K562 (cell line): ENCODE measurements around the gene CENPI. TPM values are rescaled to one million over a fixed set of nuclear protein-coding genes. Genes with fewer than 3 reads are reported as not detected.
A peak's percentile ranks its signal among the peaks of the same experiment; 100 is the strongest.

Experiments
- BCL6 ChIP-seq: fragments of 250-450 bp; sonication (Bioruptor Pico); IDR thresholded peaks from 2 replicates; pipeline ENCODE4 v1.4.0; 2020
- CBFA2T2 ChIP-seq: fragments of 450-650 bp; conservative IDR thresholded peaks from 2 replicates; pipeline ENCODE4 v1.6.1; 2017; ENCODE audit warnings: mild to moderate bottlenecking
- EP400 ChIP-seq: fragments of 450-650 bp; IDR thresholded peaks from 2 replicates; pipeline ENCODE4 v1.6.1; 2017; ENCODE audit warnings: antibody characterized with exemption, mild to moderate bottlenecking, moderate library complexity
- ETV1 ChIP-seq: fragments of 450-650 bp; conservative IDR thresholded peaks from 2 replicates; pipeline ENCODE4 v1.6.1; 2016; ENCODE audit warnings: missing genetic modification characterization, control low read depth, low read depth, missing compliant biosample characterization
- FUS ChIP-seq: fragments of 200-400 bp; formaldehyde crosslinking; optimal IDR thresholded peaks from 2 replicates; pipeline ENCODE3; 2017; ENCODE audit warnings: low read depth, low read length
- LARP7 ChIP-seq: fragments of 450-650 bp; IDR thresholded peaks from 2 replicates; pipeline ENCODE4 v1.6.1; 2016
- MAZ ChIP-seq, 2 experiments: fragments of 450-650 bp in 1 of 2; sonication (generic) in 1 of 2; formaldehyde crosslinking; IDR thresholded peaks in 1 of 2; conservative IDR thresholded peaks in 1 of 2; 2 replicates each; pipeline versions ENCODE4 v1.4.0 to v1.5.0; 2020; ENCODE audit warnings: mild to moderate bottlenecking in 1 of 2, missing genetic modification reagents in 1 of 2
- MBD2 ChIP-seq: sonication (generic); IDR thresholded peaks from 2 replicates; pipeline ENCODE4 v1.6.1; 2016; ENCODE audit warnings: low read depth, borderline replicate concordance
- NCOA6 ChIP-seq: fragments of 450-650 bp; IDR thresholded peaks from 2 replicates; pipeline ENCODE4 v1.6.1; 2017; ENCODE audit warnings: mild to moderate bottlenecking
- PHF20 ChIP-seq: fragments of 450-650 bp; IDR thresholded peaks from 2 replicates; pipeline ENCODE4 v1.6.1; 2018; ENCODE audit not compliant: partially characterized antibody
- PHF8 ChIP-seq: fragments of 200-600 bp; sonication (generic); IDR thresholded peaks from 2 replicates; pipeline ENCODE4 v1.6.1; 2012; ENCODE audit warnings: mixed run types, mild to moderate bottlenecking, inconsistent platforms, low read length, moderate library complexity, borderline replicate concordance
- POLR2A ChIP-seq: fragments of 450-650 bp; conservative IDR thresholded peaks from 2 replicates; pipeline ENCODE4 v1.6.1; 2016
- RB1 ChIP-seq: fragments of 450-650 bp; IDR thresholded peaks from 2 replicates; pipeline ENCODE4 v1.6.1; 2017; ENCODE audit warnings: low read depth, mild to moderate bottlenecking
- RBM15 ChIP-seq: fragments of 200-400 bp; formaldehyde crosslinking; IDR thresholded peaks from 2 replicates; pipeline ENCODE4 v1.6.1; 2018; ENCODE audit warnings: mild to moderate bottlenecking, low read length, moderate library complexity; ENCODE audit not compliant: insufficient read depth
- RBM22 ChIP-seq: fragments of 200-400 bp; formaldehyde crosslinking; IDR thresholded peaks from 2 replicates; pipeline ENCODE4 v1.6.1; 2018; ENCODE audit warnings: low read length, low read depth; ENCODE audit not compliant: poor library complexity, severe bottlenecking
- SIN3A ChIP-seq, 2 experiments: fragments of 150-350 bp in 1 of 2; IDR thresholded peaks; 2 replicates each; pipeline ENCODE4 v1.6.1; 2011 to 2016; ENCODE audit warnings: borderline replicate concordance in 2 of 2, low read depth in 2 of 2, low read length in 2 of 2, mild to moderate bottlenecking in 2 of 2, moderate library complexity in 2 of 2; ENCODE audit not compliant: control insufficient read depth in 1 of 2
- SNRNP70 ChIP-seq: fragments of 200-400 bp; formaldehyde crosslinking; optimal IDR thresholded peaks from 2 replicates; pipeline ENCODE3; 2017; ENCODE audit warnings: low read depth, low read length
- TAF1 ChIP-seq: IDR thresholded peaks from 2 replicates; pipeline ENCODE4 v1.6.1; 2011; ENCODE audit warnings: mild to moderate bottlenecking, low read length, moderate library complexity; ENCODE audit not compliant: insufficient read depth, control insufficient read depth, severe bottlenecking; ENCODE audit errors: extremely low read depth
- TAF7 ChIP-seq: fragments of 450-650 bp; IDR thresholded peaks from 2 replicates; pipeline ENCODE4 v1.6.1; 2016; ENCODE audit warnings: missing genetic modification characterization, missing compliant biosample characterization
- TARDBP ChIP-seq: fragments of 450-650 bp; IDR thresholded peaks from 2 replicates; pipeline ENCODE4 v1.6.1; 2016
- WHSC1 ChIP-seq: IDR thresholded peaks from one replicate; pipeline ENCODE4 v1.6.1; 2012; ENCODE audit warnings: low read length, control low read depth, inconsistent platforms
- YBX1 ChIP-seq: fragments of 450-650 bp; IDR thresholded peaks from 2 replicates; pipeline ENCODE4 v1.7.1; 2016; ENCODE audit warnings: mild to moderate bottlenecking
- ZNF561 ChIP-seq: fragments of 450-650 bp; formaldehyde crosslinking; conservative IDR thresholded peaks from 2 replicates; pipeline ENCODE4 v1.4.0; 2020; ENCODE audit warnings: mild to moderate bottlenecking, moderate library complexity
- polyA plus RNA-seq, 8 experiments: library from polyadenylated mRNA; depleted of rRNA in 4 of 8; stranded (reverse) in 5 of 8; unstranded in 3 of 8; fragments of >200 nt; fragmentation: Nextera tagmentation in 2 of 8; fragmentation: Illumina TruSeq in 1 of 8; extraction: Ambion mirVana in 2 of 8; extraction: Trizol in 1 of 8; gene quantifications; 2 replicates each; pipeline versions ENCODE4 v1.2.1 to v1.2.3, GENCODE V29; 2011 to 2014; ENCODE audit warnings: inconsistent platforms in 1 of 8, missing spikeins in 1 of 8
- total RNA-seq, 7 experiments: library from RNA; depleted of rRNA in 6 of 7; stranded (reverse); fragments of >200 nt in 6 of 7; fragmentation: Illumina TruSeq in 2 of 7; extraction: Trizol in 2 of 7; gene quantifications; 2 replicates each; pipeline versions ENCODE4 v1.2.1 to v1.2.3, GENCODE V29; 2011 to 2021; ENCODE audit warnings: low replicate concordance in 1 of 7
- TF ChIP-seq, protein P1 (sequence below): fragments of 250-450 bp; sonication (Bioruptor Pico); IDR thresholded peaks from 2 replicates; pipeline ENCODE4 v1.5.0; 2021
- TF ChIP-seq, protein P2 (sequence below): fragments of 250-450 bp; sonication (Bioruptor Pico); IDR thresholded peaks from 2 replicates; pipeline ENCODE4 v1.5.0; 2021; ENCODE audit warnings: mild to moderate bottlenecking, borderline replicate concordance
- TF ChIP-seq, protein P3 (sequence below): sonication (generic); formaldehyde crosslinking; IDR thresholded peaks from 2 replicates; pipeline ENCODE4 v1.8.0; 2022; ENCODE audit warnings: missing genetic modification reagents, mild to moderate bottlenecking, moderate library complexity, borderline replicate concordance

Gene CENPI
- total and polyA plus RNA-seq, 9 of the 15 experiments (the other 6 are each of a cell fraction or from before 2014, with no cell fraction given), result 6.6 to 23.5 (median 14.9) TPM

- TF ChIP-seq ZNF561 (CRISPR knock-in tag), result no peak
- TF ChIP-seq LARP7, result no peak
- TF ChIP-seq CBFA2T2, result no peak
- TF ChIP-seq SNRNP70, result no peak
- TF ChIP-seq MAZ (CRISPR knock-in tag; conservative IDR thresholded peaks at IDR 0.05 in 1 of 2, IDR thresholded peaks at IDR 0.05 in 1 of 2), result no peak
- TF ChIP-seq EP400, result peak; percentile 66
- peak; percentile 86 for TF ChIP-seq RB1
- TF ChIP-seq PHF8, result peak; percentile 70; the same call in 1 of the 2 replicates
- TF ChIP-seq TAF1, result peak; percentile 69
- no peak for TF ChIP-seq WHSC1
- TF ChIP-seq POLR2A, result peak; percentile 74
- TF ChIP-seq RBM15, result no peak
- TF ChIP-seq FUS, result no peak
- TF ChIP-seq BCL6 (CRISPR knock-in tag), result no peak
- TF ChIP-seq YBX1, result no peak
- no peak for TF ChIP-seq TAF7
- TF ChIP-seq, protein P1, sequence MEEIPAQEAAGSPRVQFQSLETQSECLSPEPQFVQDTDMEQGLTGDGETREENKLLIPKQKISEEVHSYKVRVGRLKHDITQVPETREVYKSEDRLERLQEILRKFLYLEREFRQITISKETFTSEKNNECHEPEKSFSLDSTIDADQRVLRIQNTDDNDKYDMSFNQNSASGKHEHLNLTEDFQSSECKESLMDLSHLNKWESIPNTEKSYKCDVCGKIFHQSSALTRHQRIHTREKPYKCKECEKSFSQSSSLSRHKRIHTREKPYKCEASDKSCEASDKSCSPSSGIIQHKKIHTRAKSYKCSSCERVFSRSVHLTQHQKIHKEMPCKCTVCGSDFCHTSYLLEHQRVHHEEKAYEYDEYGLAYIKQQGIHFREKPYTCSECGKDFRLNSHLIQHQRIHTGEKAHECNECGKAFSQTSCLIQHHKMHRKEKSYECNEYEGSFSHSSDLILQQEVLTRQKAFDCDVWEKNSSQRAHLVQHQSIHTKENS (CRISPR knock-in tag), result no peak
- TF ChIP-seq, protein P2, sequence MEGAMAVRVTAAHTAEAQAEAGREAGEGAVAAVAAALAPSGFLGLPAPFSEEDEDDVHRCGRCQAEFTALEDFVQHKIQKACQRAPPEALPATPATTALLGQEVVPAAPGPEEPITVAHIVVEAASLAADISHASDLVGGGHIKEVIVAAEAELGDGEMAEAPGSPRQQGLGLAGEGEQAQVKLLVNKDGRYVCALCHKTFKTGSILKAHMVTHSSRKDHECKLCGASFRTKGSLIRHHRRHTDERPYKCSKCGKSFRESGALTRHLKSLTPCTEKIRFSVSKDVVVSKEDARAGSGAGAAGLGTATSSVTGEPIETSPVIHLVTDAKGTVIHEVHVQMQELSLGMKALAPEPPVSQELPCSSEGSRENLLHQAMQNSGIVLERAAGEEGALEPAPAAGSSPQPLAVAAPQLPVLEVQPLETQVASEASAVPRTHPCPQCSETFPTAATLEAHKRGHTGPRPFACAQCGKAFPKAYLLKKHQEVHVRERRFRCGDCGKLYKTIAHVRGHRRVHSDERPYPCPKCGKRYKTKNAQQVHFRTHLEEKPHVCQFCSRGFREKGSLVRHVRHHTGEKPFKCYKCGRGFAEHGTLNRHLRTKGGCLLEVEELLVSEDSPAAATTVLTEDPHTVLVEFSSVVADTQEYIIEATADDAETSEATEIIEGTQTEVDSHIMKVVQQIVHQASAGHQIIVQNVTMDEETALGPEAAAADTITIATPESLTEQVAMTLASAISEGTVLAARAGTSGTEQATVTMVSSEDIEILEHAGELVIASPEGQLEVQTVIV (CRISPR knock-in tag), result no peak
- TF ChIP-seq, protein P3, sequence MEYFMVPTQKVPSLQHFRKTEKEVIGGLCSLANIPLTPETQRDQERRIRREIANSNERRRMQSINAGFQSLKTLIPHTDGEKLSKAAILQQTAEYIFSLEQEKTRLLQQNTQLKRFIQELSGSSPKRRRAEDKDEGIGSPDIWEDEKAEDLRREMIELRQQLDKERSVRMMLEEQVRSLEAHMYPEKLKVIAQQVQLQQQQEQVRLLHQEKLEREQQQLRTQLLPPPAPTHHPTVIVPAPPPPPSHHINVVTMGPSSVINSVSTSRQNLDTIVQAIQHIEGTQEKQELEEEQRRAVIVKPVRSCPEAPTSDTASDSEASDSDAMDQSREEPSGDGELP, result peak; percentile 93
- no peak for TF ChIP-seq ETV1
- peak; percentile 29 for TF ChIP-seq PHF20
- TF ChIP-seq NCOA6, result no peak
- TF ChIP-seq MBD2, result peak; percentile 66; the same call in 1 of the 2 replicates
- peak in 1 of 2 experiments; percentile 57; a peak in 2 of 4 replicates for TF ChIP-seq SIN3A (IDR thresholded peaks at IDR 0.05; ENCODE audit: borderline replicate concordance in 2 of 2, control insufficient read depth in 1 of 2, low read depth in 2 of 2, low read length in 2 of 2)
- no peak for TF ChIP-seq TARDBP
- TF ChIP-seq RBM22, result no peak
Measured at GRCh38 chrX:101097546-101098453, at the start of gene CENPI (continued).
